ENCODE data around the gene RNF213.

GRCh38 chr17:80446645-80447405 is 186.2 kb downstream of the RNF213 start:
- TF ChIP-seq CTCF (conservative IDR thresholded peaks at IDR 0.05), result no peak
- TF ChIP-seq EZH2 (IDR thresholded peaks at IDR 0.05; ENCODE audit: low read depth), result no peak

All from PC-9 (cell line).